ACHN (cell line): ENCODE measurements around the gene ZNF516.
A peak's percentile ranks its signal among the peaks of the same experiment; 100 is the strongest.

Experiments used
- DNase-seq: peaks from one replicate; pipeline ENCODE4 v3.0.0-alpha.2; 2015
- in situ Hi-C: cut with HindIII; loops from 2 replicates; pipeline ENCODE4 v1.10.0; 2017; ENCODE audit warnings: low sequenced_read_pairs, low pct_ligation_motif_present, low pct_unique_long_range_greater_than_20kb

The ZNF516 gene

GRCh38 chr18:76349067-76349715 lies 145.9 kb downstream of the ZNF516 start:
- DNase-seq, result peak; percentile 57
- in situ Hi-C loops, result no loop called here

- in situ Hi-C loops, result no loop called here
- DNase-seq, result no peak
These were observed 146.6 kb downstream of the ZNF516 start for GRCh38 chr18:76348267-76349066.

GRCh38 chr18:76347341-76347740 lies 147.7 kb downstream of the ZNF516 start:
- no peak for DNase-seq
- in situ Hi-C loops, result no loop called here

GRCh38 chr18:76346490-76347130 lies 148.4 kb downstream of the ZNF516 start:
- in situ Hi-C loops, result no loop called here
- DNase-seq, result no peak

GRCh38 chr18:76345901-76346300 lies 149.1 kb downstream of the ZNF516 start:
- DNase-seq, result no peak
- in situ Hi-C loops, result no loop called here

- in situ Hi-C loops, result no loop called here
- no peak for DNase-seq
These were observed 151.0 kb downstream of the ZNF516 start for GRCh38 chr18:76343938-76344569.

GRCh38 chr18:76340410-76340809 lies 154.6 kb downstream of the ZNF516 start:
- in situ Hi-C loops, result no loop called here
- DNase-seq, result no peak

GRCh38 chr18:76339246-76339620 lies 155.8 kb downstream of the ZNF516 start:
- in situ Hi-C loops, result no loop called here
- no peak for DNase-seq

- DNase-seq, result no peak
- in situ Hi-C loops, result no loop called here
These were observed 156.3 kb downstream of the ZNF516 start for GRCh38 chr18:76338619-76339245.

GRCh38 chr18:76338088-76338487 lies 157.0 kb downstream of the ZNF516 start:
- no peak for DNase-seq
- in situ Hi-C loops, result no loop called here

GRCh38 chr18:76335859-76336640 lies 159.0 kb downstream of the ZNF516 start:
- in situ Hi-C loops, result no loop called here
- DNase-seq, result no peak

- in situ Hi-C loops, result no loop called here
- DNase-seq, result no peak
These were observed 166.9 kb downstream of the ZNF516 start for GRCh38 chr18:76328140-76328539.

GRCh38 chr18:76323891-76324290 lies 171.2 kb downstream of the ZNF516 start:
- in situ Hi-C loops, result no loop called here
- DNase-seq, result no peak

- in situ Hi-C loops, result no loop called here
- no peak for DNase-seq
These were observed 172.4 kb downstream of the ZNF516 start for GRCh38 chr18:76322686-76323085.

- no peak for DNase-seq
- in situ Hi-C loops, result no loop called here
These were observed 175.7 kb downstream of the ZNF516 start for GRCh38 chr18:76319366-76319765.

GRCh38 chr18:76318607-76319006 lies 176.4 kb downstream of the ZNF516 start:
- no peak for DNase-seq
- in situ Hi-C loops, result no loop called here

GRCh38 chr18:76317136-76317535 lies 177.9 kb downstream of the ZNF516 start:
- no peak for DNase-seq

GRCh38 chr18:76315722-76316230 lies 179.3 kb downstream of the ZNF516 start:
- in situ Hi-C loops, result no loop called here
- no peak for DNase-seq

More at GRCh38 chr18:76317136-76317535, 177.9 kb downstream of the ZNF516 start:
- in situ Hi-C loops, result no loop called here
